Measurements from ENCODE around the gene MLC1. TPM values are rescaled to one million over a fixed set of nuclear protein-coding genes. Genes with fewer than 3 reads are reported as not detected.

MLC1 gene
- total and polyA plus RNA-seq, 2 donors (not counting 1 experiment from before 2014, with no cell fraction given), result 0.34 TPM; not detected in 1

GRCh38 chr22:50101870-50102565 lies 16.8 kb upstream of the MLC1 start:
- Histone ChIP-seq H3K36me3 (replicated peaks in 1 of 2; ENCODE audit: control extremely low read depth in 1 of 2, control insufficient read depth in 1 of 2, extremely low read depth in 1 of 2, insufficient read depth in 2 of 2, low read length in 1 of 2) (no peaks in the 10 kb centered on the region), H2AFZ (ENCODE audit: insufficient read depth, low read depth, low read length, poor library complexity, severe bottlenecking) (no peak overlapping the region), H3K9me3 (ENCODE audit: control extremely low read depth in 1 of 3, control insufficient read depth in 2 of 3, insufficient read depth in 1 of 3, low read length in 2 of 3) (no peaks in the 10 kb centered on the region), H3K9ac (ENCODE audit: low read length) (no peak overlapping the region), H3K79me2 (ENCODE audit: control insufficient read depth, insufficient read depth, low read length) (no peaks in the 10 kb centered on the region), H3K27me3 (replicated peaks in 1 of 4; ENCODE audit: control extremely low read depth in 1 of 4, control insufficient read depth in 3 of 4, insufficient read depth in 4 of 4, low read length in 3 of 4) (peaks cover 0 to 4% (median 0%) of the 10 kb centered on the region in 4 experiments), H3K4me1 (ENCODE audit: control insufficient read depth in 2 of 2, insufficient read depth in 2 of 2, low read length in 2 of 2) (peaks cover 4 to 9% of the 10 kb centered on the region in 2 donors), H3K4me3 (ENCODE audit: control extremely low read depth in 1 of 5, extremely low read depth in 1 of 5, insufficient read depth in 1 of 5, low read depth in 2 of 5, low read length in 4 of 5) (no peak overlapping the region), H3K4me2 (replicated peaks; ENCODE audit: low read depth, low read length, poor library complexity, severe bottlenecking) (no peak overlapping the region), H3K27ac (ENCODE audit: low read length in 2 of 2) (no peak overlapping the region), H4K20me1 (ENCODE audit: control insufficient read depth, insufficient read depth, low read length, poor library complexity, severe bottlenecking) (no peaks in the 10 kb centered on the region)
- Mint-ChIP-seq H3K27ac (no peak overlapping the region), H3K27me3 (peaks cover 13% of the 10 kb centered on the region), H3K4me3 (no peak overlapping the region), H3K9me3 (ENCODE audit: insufficient read depth) (no peaks in the 10 kb centered on the region), H3K4me1 (peaks cover 20% of the 10 kb centered on the region)
- ChIA-PET POLR2A (no interaction called here), CTCF (no interaction called here)
- TF ChIP-seq EZH2 (IDR thresholded peaks at IDR 0.05; ENCODE audit: borderline replicate concordance, insufficient read depth, low read depth, low read length, poor library complexity, severe bottlenecking), result no peak
- TF ChIP-seq CTCF (IDR thresholded peaks at IDR 0.05), result no peak
- DNase-seq, result no peak
- intact Hi-C loops (cut with micrococcal nuclease), result no loop called here
- ATAC-seq (ENCODE audit: low read depth), result no peak
- 70% methylated on average over 6 of the region's 10 CpGs for WGBS (ENCODE audit: insufficient coverage)

- CTCF ChIA-PET, result no interaction called here
- H3K27ac Mint-ChIP-seq, result no peak overlapping the region
- no peak overlapping the region for H3K27ac ChIP-seq (ENCODE audit: low read length in 2 of 2)
- H3K4me3 Mint-ChIP-seq, result no peak overlapping the region
- intact Hi-C loops (cut with micrococcal nuclease), result no loop called here
- no peak overlapping the region for H3K4me3 ChIP-seq (ENCODE audit: control extremely low read depth in 1 of 5, extremely low read depth in 1 of 5, insufficient read depth in 1 of 5, low read depth in 2 of 5, low read length in 4 of 5)
- no peak for ATAC-seq (ENCODE audit: low read depth)
- H2AFZ ChIP-seq (ENCODE audit: insufficient read depth, low read depth, low read length, poor library complexity, severe bottlenecking), result no peak overlapping the region
- no peaks in the 10 kb centered on the region for H3K36me3 ChIP-seq (replicated peaks in 1 of 2; ENCODE audit: control extremely low read depth in 1 of 2, control insufficient read depth in 1 of 2, extremely low read depth in 1 of 2, insufficient read depth in 2 of 2, low read length in 1 of 2)
- TF ChIP-seq CTCF (IDR thresholded peaks at IDR 0.05) (no peak), EZH2 (IDR thresholded peaks at IDR 0.05; ENCODE audit: borderline replicate concordance, insufficient read depth, low read depth, low read length, poor library complexity, severe bottlenecking) (no peak)
- no peak overlapping the region for H3K4me2 ChIP-seq (replicated peaks; ENCODE audit: low read depth, low read length, poor library complexity, severe bottlenecking)
- no peaks in the 10 kb centered on the region for H3K9me3 ChIP-seq (ENCODE audit: control extremely low read depth in 1 of 3, control insufficient read depth in 2 of 3, insufficient read depth in 1 of 3, low read length in 2 of 3)
- H3K27me3 Mint-ChIP-seq, result peaks cover 29% of the 10 kb centered on the region
- no peaks in the 10 kb centered on the region for H3K9me3 Mint-ChIP-seq (ENCODE audit: insufficient read depth)
- peaks cover 11% of the 10 kb centered on the region for H3K4me1 Mint-ChIP-seq
- H4K20me1 ChIP-seq (ENCODE audit: control insufficient read depth, insufficient read depth, low read length, poor library complexity, severe bottlenecking), result no peaks in the 10 kb centered on the region
- peaks cover 0 to 3% of the 10 kb centered on the region in 2 donors for H3K4me1 ChIP-seq (ENCODE audit: control insufficient read depth in 2 of 2, insufficient read depth in 2 of 2, low read length in 2 of 2)
- peaks cover 0 to 5% (median 0%) of the 10 kb centered on the region in 4 experiments for H3K27me3 ChIP-seq (replicated peaks in 1 of 4; ENCODE audit: control extremely low read depth in 1 of 4, control insufficient read depth in 3 of 4, insufficient read depth in 4 of 4, low read length in 3 of 4)
- POLR2A ChIA-PET, result no interaction called here
- no peaks in the 10 kb centered on the region for H3K79me2 ChIP-seq (ENCODE audit: control insufficient read depth, insufficient read depth, low read length)
- H3K9ac ChIP-seq (ENCODE audit: low read length), result no peak overlapping the region
- no peak for DNase-seq
- WGBS (ENCODE audit: insufficient coverage), result no CpG with 5 or more reads among the region's 3 CpGs
These were observed 12.8 kb upstream of the MLC1 start for GRCh38 chr22:50098052-50098451.
